BJ (cell line): ENCODE data around the gene CD163. TPM values are rescaled to one million over a fixed set of nuclear protein-coding genes. Genes with fewer than 3 reads are reported as not detected.

Experiments used
- CTCF ChIA-PET: fragments of 350-600 bp; formaldehyde crosslinking; extraction: SDS; loops from one replicate; lab custom pipeline; 2021; ENCODE audit warnings: antibody characterized with exemption, inconsistent platforms; lab: Yijun Ruan, JAX
- POLR2A ChIA-PET: fragments of 300-600 bp; sonication (Branson Sonifier 250); formaldehyde crosslinking; extraction: SDS; loops from one replicate; lab custom pipeline; 2021; ENCODE audit warnings: antibody characterized with exemption; lab: Charles Lee
- DNase-seq: peaks from one replicate; pipeline ENCODE4 v3.0.0-alpha.2; 2011; ENCODE audit warnings: low read depth
- H3K27me3 ChIP-seq: 2 replicates; pipeline ENCODE4 v1.6.0; 2011; ENCODE audit warnings: low read length; ENCODE audit not compliant: control insufficient read depth, insufficient read depth
- H3K36me3 ChIP-seq: 2 replicates; pipeline ENCODE4 v1.5.1; 2011; ENCODE audit warnings: low read length; ENCODE audit not compliant: control insufficient read depth, insufficient read depth
- H3K4me3 ChIP-seq: 2 replicates; pipeline ENCODE4 v1.5.1; 2011; ENCODE audit warnings: low read depth, mild to moderate bottlenecking, control low read depth, low read length
- polyA plus RNA-seq: library from polyadenylated mRNA; depleted of rRNA; stranded (reverse); fragments of >200 nt; gene quantifications from 2 replicates; pipeline ENCODE4 v1.2.3, GENCODE V29; 2011
- TF ChIP-seq, protein P1 (sequence below): IDR thresholded peaks from 2 replicates; pipeline ENCODE4 v1.5.1; 2011; ENCODE audit warnings: low read depth, mild to moderate bottlenecking, control low read depth, inconsistent platforms, low read length, moderate library complexity; ENCODE audit not compliant: insufficient read depth

CD163 gene
- polyA plus RNA-seq, 1 experiment, result not detected

DNA sequence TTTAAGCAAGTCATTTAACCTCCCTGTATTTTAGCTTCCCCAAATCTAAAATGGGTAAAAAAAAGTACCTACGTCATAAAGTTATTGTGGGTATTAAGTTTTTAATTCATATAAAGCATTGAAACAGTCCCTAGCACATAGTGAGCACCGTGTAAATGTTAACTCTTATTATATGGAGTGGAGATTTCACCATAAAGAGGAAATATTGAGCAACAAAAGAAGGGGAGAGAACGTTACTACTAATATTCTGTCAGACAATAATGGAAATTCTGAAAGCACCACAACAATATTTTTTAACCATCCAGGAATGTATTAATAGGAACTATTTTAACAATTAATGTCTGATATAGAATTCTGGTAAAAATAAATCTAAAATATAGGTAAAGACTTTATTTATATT, 51.8 kb downstream of the CD163 start:
- ChIA-PET CTCF (interaction anchor here (0.7 to 0.9 kb wide), 2 partner anchors 12 to 561 kb away, joined by 3 read pairs; no protein-coding TSS in a partner anchor), POLR2A (no interaction called here)
- DNase-seq, result no peak
- H3K4me3 ChIP-seq, result no peak overlapping the region
- no peaks in the 10 kb centered on the region for H3K36me3 ChIP-seq
- 0 out of 2 replicates have a peak, but pooled peaks cover 1% of the 10 kb centered on the region for H3K27me3 ChIP-seq
- TF ChIP-seq, protein P1, sequence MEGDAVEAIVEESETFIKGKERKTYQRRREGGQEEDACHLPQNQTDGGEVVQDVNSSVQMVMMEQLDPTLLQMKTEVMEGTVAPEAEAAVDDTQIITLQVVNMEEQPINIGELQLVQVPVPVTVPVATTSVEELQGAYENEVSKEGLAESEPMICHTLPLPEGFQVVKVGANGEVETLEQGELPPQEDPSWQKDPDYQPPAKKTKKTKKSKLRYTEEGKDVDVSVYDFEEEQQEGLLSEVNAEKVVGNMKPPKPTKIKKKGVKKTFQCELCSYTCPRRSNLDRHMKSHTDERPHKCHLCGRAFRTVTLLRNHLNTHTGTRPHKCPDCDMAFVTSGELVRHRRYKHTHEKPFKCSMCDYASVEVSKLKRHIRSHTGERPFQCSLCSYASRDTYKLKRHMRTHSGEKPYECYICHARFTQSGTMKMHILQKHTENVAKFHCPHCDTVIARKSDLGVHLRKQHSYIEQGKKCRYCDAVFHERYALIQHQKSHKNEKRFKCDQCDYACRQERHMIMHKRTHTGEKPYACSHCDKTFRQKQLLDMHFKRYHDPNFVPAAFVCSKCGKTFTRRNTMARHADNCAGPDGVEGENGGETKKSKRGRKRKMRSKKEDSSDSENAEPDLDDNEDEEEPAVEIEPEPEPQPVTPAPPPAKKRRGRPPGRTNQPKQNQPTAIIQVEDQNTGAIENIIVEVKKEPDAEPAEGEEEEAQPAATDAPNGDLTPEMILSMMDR, result no peak

DNA sequence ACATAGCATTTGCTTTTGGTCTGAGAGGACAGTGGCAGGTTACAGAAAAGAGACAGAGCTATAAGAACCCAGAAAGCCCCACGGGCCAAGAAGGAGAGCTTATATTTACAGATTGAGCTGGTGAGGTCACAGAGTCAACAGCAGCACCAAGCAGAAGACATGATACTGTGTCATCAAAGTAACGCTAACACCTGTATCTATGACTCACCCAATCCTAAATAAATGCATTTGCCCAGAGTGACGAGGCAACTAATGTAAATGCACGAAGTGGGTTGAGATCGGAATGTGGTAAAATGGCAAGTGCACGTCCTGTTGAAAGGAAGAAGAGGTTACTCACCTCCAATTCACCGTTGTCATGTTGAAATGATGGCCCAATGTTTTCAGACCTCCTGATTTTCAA, 52.9 kb downstream of the CD163 start:
- ChIA-PET POLR2A (no interaction called here), CTCF (interaction anchor here (1.8 kb wide), 1 partner anchor 11 kb away, joined by 6 read pairs; no protein-coding TSS in a partner anchor)
- H3K4me3 ChIP-seq, result no peak overlapping the region
- TF ChIP-seq, protein P1, result no peak
- no peak for DNase-seq
- no peaks in the 10 kb centered on the region for H3K36me3 ChIP-seq
- 0 out of 2 replicates have a peak, but pooled peaks cover 1% of the 10 kb centered on the region for H3K27me3 ChIP-seq

DNA sequence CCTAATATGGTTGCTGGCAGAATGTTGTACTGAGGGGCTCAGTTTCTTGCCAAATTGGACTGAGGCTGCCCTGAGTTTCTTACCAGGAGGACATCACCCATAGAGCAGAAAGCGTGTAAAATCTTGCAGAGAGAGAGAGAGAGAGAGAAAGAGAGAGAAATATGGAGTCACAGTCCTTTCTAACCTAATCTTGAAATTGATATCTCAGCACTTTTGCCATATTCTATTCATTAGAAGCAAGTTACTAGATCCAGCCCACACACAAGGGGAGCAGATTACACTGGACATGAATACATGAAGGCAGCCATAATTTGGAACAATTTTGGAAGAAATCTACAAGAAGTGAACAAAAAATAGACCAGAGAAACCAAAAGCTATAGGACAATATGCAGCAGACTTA, 55.5 kb downstream of the CD163 start:
- DNase-seq, result no peak
- ChIA-PET POLR2A (no interaction called here), CTCF (interaction anchor here (1.0 kb wide), 1 partner anchor 95 kb away, joined by 3 read pairs; no protein-coding TSS in a partner anchor)
- TF ChIP-seq, protein P1, result no peak
- H3K4me3 ChIP-seq, result no peak overlapping the region
- H3K27me3 ChIP-seq, result 0 out of 2 replicates have a peak, but pooled peaks cover 1% of the 10 kb centered on the region
- H3K36me3 ChIP-seq, result no peaks in the 10 kb centered on the region

DNA sequence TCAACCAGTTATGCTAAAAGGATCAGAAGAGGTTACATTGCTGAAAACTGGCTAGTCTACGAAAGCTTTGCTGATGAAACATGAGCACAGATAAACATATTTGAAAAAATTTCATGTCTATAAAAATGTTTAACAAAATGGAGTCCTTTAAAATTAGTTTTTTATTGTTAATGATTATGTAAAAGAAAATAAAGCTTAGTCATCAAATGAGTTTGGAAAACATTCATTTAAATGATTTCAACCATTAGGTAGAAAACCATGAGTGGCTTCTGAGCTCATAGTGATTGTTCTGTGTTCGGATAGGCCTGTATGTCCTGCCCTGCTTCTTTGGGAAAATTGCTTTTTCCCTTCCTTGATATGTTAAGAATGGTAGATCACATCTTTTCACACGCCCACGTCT, 59.0 kb downstream of the CD163 start:
- ChIA-PET CTCF (no interaction called here), POLR2A (no interaction called here)
- DNase-seq, result no peak

DNA sequence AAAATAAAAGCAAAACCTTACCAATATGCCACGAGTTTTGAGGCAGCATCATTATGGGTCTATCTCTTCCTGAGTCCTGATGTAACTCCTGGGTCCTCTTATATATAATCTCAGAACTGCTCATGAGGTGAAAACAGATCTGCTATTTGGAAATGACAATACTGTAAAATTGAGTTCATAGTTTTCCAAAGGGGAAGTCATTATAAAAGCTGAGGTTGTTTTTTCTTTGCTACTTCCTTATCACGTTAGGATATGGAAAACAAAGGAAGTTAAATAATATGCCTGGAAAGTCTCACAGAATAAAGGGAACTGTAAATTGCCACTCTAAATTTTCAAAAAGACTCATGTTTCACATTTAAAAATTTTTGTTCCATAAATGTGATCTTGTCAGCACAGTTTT, 59.5 kb downstream of the CD163 start, which contains the start of gene CD163L1:
CD163L1 (minus strand) TSS at position 78 of the 400 bp plus-strand sequence; CDS start at position 52, 26 bp downstream.
- TF ChIP-seq, protein P1, result no peak
- ChIA-PET CTCF (no interaction called here), POLR2A (no interaction called here)
- Histone ChIP-seq H3K4me3 (no peak within 1 kb of the TSS), H3K36me3 (no peaks in the 10 kb centered on the region), H3K27me3 (no peaks in the 10 kb centered on the region)
- DNase-seq, result no peak

More for the DNA sequence above, 59.0 kb downstream of the CD163 start:
- TF ChIP-seq, protein P1, result no peak
- Histone ChIP-seq H3K27me3 (0 out of 2 replicates have a peak, but pooled peaks cover 1% of the 10 kb centered on the region), H3K4me3 (no peak overlapping the region), H3K36me3 (no peaks in the 10 kb centered on the region)
